ENCODE results near the gene PCK2. TPM values are rescaled to one million over a fixed set of nuclear protein-coding genes. Genes with fewer than 3 reads are reported as not detected.

Gene PCK2
- total and polyA plus RNA-seq, 2 of the 13 experiments (the other 11 are each of a cell fraction or from before 2014, with no cell fraction given) = 129 to 272 TPM

DNA sequence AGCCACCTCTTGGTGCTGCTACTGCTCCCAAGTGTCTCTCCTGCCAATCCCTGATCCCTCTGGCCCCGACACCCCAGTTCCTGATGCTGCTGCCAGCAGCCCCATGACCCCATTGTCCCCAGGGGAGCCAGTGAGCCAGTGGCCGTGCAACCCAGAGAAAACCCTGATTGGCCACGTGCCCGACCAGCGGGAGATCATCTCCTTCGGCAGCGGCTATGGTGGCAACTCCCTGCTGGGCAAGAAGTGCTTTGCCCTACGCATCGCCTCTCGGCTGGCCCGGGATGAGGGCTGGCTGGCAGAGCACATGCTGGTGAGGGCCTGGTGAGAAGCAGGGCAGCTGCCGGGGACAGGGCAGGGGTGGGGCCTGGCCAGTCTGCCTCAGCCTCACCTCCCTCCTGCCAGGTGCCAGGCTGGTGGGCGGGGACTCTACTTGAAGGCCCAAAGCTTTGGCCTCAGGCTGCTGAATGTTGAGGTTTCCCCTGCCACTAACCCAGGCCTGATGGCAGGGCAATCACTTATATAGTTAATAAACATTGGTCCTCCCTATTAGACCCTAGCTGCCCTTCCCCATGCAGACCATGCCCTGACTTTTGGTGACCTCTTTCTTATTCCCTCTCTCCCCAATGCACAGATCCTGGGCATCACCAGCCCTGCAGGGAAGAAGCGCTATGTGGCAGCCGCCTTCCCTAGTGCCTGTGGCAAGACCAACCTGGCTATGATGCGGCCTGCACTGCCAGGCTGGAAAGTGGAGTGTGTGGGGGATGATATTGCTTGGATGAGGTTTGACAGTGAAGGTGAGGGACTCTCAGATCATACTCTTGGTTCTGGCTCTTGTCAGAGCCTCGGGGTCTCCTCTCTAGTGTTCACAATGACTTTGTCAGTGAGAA is 5.1 kb downstream of the PCK2 start (continued):
- TF ChIP-seq, protein P1, sequence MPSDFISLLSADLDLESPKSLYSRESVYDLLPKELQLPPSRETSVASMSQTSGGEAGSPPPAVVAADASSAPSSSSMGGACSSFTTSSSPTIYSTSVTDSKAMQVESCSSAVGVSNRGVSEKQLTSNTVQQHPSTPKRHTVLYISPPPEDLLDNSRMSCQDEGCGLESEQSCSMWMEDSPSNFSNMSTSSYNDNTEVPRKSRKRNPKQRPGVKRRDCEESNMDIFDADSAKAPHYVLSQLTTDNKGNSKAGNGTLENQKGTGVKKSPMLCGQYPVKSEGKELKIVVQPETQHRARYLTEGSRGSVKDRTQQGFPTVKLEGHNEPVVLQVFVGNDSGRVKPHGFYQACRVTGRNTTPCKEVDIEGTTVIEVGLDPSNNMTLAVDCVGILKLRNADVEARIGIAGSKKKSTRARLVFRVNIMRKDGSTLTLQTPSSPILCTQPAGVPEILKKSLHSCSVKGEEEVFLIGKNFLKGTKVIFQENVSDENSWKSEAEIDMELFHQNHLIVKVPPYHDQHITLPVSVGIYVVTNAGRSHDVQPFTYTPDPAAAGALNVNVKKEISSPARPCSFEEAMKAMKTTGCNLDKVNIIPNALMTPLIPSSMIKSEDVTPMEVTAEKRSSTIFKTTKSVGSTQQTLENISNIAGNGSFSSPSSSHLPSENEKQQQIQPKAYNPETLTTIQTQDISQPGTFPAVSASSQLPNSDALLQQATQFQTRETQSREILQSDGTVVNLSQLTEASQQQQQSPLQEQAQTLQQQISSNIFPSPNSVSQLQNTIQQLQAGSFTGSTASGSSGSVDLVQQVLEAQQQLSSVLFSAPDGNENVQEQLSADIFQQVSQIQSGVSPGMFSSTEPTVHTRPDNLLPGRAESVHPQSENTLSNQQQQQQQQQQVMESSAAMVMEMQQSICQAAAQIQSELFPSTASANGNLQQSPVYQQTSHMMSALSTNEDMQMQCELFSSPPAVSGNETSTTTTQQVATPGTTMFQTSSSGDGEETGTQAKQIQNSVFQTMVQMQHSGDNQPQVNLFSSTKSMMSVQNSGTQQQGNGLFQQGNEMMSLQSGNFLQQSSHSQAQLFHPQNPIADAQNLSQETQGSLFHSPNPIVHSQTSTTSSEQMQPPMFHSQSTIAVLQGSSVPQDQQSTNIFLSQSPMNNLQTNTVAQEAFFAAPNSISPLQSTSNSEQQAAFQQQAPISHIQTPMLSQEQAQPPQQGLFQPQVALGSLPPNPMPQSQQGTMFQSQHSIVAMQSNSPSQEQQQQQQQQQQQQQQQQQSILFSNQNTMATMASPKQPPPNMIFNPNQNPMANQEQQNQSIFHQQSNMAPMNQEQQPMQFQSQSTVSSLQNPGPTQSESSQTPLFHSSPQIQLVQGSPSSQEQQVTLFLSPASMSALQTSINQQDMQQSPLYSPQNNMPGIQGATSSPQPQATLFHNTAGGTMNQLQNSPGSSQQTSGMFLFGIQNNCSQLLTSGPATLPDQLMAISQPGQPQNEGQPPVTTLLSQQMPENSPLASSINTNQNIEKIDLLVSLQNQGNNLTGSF (CRISPR knock-in tag; IDR thresholded peaks at IDR 0.05) = 0 out of 2 replicates have a peak, but pooled peaks have one; percentile 43
- no peak for TF ChIP-seq ERF (CRISPR knock-in tag; IDR thresholded peaks at IDR 0.05)
- TF ChIP-seq REPIN1 (CRISPR knock-in tag; IDR thresholded peaks at IDR 0.05; ENCODE audit: borderline replicate concordance, low read depth) = no peak; the same call in 1 of the 2 replicates
- TF ChIP-seq, protein P2, sequence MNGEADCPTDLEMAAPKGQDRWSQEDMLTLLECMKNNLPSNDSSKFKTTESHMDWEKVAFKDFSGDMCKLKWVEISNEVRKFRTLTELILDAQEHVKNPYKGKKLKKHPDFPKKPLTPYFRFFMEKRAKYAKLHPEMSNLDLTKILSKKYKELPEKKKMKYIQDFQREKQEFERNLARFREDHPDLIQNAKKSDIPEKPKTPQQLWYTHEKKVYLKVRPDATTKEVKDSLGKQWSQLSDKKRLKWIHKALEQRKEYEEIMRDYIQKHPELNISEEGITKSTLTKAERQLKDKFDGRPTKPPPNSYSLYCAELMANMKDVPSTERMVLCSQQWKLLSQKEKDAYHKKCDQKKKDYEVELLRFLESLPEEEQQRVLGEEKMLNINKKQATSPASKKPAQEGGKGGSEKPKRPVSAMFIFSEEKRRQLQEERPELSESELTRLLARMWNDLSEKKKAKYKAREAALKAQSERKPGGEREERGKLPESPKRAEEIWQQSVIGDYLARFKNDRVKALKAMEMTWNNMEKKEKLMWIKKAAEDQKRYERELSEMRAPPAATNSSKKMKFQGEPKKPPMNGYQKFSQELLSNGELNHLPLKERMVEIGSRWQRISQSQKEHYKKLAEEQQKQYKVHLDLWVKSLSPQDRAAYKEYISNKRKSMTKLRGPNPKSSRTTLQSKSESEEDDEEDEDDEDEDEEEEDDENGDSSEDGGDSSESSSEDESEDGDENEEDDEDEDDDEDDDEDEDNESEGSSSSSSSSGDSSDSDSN (CRISPR knock-in tag; IDR thresholded peaks at IDR 0.05) = peak; percentile 18; the same call in 1 of the 2 replicates
- TF ChIP-seq ZFP36L1 (CRISPR knock-in tag; IDR thresholded peaks at IDR 0.05) = no peak
- TF ChIP-seq ZNF720 (CRISPR knock-in tag; IDR thresholded peaks at IDR 0.05) = no peak
- TF ChIP-seq, protein P3, sequence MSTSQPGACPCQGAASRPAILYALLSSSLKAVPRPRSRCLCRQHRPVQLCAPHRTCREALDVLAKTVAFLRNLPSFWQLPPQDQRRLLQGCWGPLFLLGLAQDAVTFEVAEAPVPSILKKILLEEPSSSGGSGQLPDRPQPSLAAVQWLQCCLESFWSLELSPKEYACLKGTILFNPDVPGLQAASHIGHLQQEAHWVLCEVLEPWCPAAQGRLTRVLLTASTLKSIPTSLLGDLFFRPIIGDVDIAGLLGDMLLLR (CRISPR knock-in tag; IDR thresholded peaks at IDR 0.05) = peak; percentile 81; the same call in 1 of the 2 replicates
- TF ChIP-seq, protein P4, sequence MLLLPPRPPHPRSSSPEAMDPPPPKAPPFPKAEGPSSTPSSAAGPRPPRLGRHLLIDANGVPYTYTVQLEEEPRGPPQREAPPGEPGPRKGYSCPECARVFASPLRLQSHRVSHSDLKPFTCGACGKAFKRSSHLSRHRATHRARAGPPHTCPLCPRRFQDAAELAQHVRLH (CRISPR knock-in tag; IDR thresholded peaks at IDR 0.05; ENCODE audit: borderline replicate concordance, low read depth) = no peak
- TF ChIP-seq RBM39 (IDR thresholded peaks at IDR 0.05; ENCODE audit: low read depth, low read length, poor library complexity, severe bottlenecking) = peak; percentile 75
- no peak for TF ChIP-seq ZNF260 (CRISPR knock-in tag; IDR thresholded peaks at IDR 0.05; ENCODE audit: borderline replicate concordance, low read depth)
- no peak for TF ChIP-seq ZNF780A (CRISPR knock-in tag; IDR thresholded peaks at IDR 0.05)
- no peak for TF ChIP-seq ZNF20 (CRISPR knock-in tag; IDR thresholded peaks at IDR 0.05)
- TF ChIP-seq, protein P5, sequence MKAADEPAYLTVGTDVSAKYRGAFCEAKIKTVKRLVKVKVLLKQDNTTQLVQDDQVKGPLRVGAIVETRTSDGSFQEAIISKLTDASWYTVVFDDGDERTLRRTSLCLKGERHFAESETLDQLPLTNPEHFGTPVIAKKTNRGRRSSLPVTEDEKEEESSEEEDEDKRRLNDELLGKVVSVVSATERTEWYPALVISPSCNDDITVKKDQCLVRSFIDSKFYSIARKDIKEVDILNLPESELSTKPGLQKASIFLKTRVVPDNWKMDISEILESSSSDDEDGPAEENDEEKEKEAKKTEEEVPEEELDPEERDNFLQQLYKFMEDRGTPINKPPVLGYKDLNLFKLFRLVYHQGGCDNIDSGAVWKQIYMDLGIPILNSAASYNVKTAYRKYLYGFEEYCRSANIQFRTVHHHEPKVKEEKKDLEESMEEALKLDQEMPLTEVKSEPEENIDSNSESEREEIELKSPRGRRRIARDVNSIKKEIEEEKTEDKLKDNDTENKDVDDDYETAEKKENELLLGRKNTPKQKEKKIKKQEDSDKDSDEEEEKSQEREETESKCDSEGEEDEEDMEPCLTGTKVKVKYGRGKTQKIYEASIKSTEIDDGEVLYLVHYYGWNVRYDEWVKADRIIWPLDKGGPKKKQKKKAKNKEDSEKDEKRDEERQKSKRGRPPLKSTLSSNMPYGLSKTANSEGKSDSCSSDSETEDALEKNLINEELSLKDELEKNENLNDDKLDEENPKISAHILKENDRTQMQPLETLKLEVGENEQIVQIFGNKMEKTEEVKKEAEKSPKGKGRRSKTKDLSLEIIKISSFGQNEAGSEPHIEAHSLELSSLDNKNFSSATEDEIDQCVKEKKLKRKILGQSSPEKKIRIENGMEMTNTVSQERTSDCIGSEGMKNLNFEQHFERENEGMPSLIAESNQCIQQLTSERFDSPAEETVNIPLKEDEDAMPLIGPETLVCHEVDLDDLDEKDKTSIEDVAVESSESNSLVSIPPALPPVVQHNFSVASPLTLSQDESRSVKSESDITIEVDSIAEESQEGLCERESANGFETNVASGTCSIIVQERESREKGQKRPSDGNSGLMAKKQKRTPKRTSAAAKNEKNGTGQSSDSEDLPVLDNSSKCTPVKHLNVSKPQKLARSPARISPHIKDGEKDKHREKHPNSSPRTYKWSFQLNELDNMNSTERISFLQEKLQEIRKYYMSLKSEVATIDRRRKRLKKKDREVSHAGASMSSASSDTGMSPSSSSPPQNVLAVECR (CRISPR knock-in tag; IDR thresholded peaks at IDR 0.05; ENCODE audit: borderline replicate concordance) = no peak
- no peak for TF ChIP-seq ZNF138 (CRISPR knock-in tag; IDR thresholded peaks at IDR 0.05; ENCODE audit: low read depth)
